A549 treated with AZD9567 at 1 μM for 4 hours (cell line): Measurements from ENCODE around the gene TNNT2. TPM values are rescaled to one million over a fixed set of nuclear protein-coding genes. Genes with fewer than 3 reads are reported as not detected.

ENCODE experiments used
- total RNA-seq: library from RNA; stranded (reverse); fragments of 200-300 nt; extraction: Qiagen RNA extraction; gene quantifications from 5 replicates; pipeline ENCODE4 v1.2.3, GENCODE V29; 2022; ENCODE audit not compliant: insufficient read depth

The TNNT2 gene
- total RNA-seq = 0.08 to 0.17 TPM in 2 of 5 replicates, not detected in the others

DNA sequence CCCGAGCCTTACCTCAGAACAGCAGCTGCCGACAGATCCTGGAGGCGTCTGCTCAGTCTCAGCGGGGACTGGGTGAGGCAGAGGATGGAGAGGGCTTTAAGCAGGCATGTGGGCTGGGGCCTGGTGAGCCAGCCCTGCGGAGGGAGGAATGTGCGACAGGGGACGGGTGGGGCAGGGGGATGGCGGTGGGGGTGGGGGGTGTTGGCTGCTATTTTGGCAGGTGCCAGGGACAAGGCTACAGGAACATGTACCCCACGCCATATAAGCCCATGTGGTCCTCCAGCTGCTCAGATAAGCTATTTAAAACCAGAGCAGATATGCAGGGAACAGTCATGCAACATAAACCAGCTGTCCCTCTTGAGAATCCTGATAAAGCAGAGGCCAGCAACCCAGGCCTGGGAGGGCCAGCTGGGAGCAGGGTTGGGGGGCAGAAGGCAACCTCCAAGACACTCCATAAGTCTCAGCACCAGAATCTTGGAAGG lies at the start of gene TNNT2:
TSS of gene TNNT2 (minus strand) at position 70 of the 482 bp plus-strand sequence. CDS start 4,426 bp downstream, outside the sequence.

DNA sequence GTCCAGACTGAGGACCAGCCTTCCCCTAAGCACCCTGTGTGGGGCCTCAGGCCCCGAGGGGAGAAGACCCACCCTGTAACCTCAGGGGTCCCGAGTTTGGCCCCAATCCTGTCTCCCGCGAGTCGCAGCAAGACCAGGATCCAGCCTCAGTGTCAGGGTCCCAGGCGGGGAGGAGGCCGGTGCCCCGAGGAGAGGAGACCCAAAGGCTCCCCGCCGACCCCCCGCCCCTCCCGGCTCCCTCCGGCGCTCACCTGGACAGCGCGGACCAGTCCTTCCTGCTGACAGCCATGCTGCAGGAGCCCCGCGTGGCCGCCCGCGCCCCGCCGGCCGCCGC lies 21.5 kb upstream of the TNNT2 start, which contains the start of gene LAD1:
TSS of gene LAD1 (minus strand) at position 307 of the 334 bp plus-strand sequence. CDS start at position 289, 18 bp downstream.

Other genes starting within 250 kb of the TNNT2 start
- 82.1 to 90.8 TPM (median 87.0 TPM) in 5 replicates for gene TMEM9, start 223.2 kb downstream of the TNNT2 start, total RNA-seq
- 0.65 to 0.78 TPM (median 0.71 TPM) in 4 of 5 replicates, not detected in the other for gene IGFN1, start 186.9 kb downstream of the TNNT2 start, total RNA-seq
- gene PKP1, start 94.2 kb downstream of the TNNT2 start, total RNA-seq = 0.02 to 0.03 TPM (median 0.02 TPM) in 3 of 5 replicates, not detected in the others
- 0.27 to 0.63 TPM (median 0.42 TPM) in 4 of 5 replicates, not detected in the other for gene LAD1, start 21.6 kb upstream of the TNNT2 start, total RNA-seq
- gene TNNI1, start 44.0 kb upstream of the TNNT2 start, total RNA-seq = not detected in 5 replicates
- 86.1 to 154 TPM (median 136 TPM) in 5 replicates for gene PHLDA3, start 91.5 kb upstream of the TNNT2 start, total RNA-seq
- gene CSRP1, start 129.4 kb upstream of the TNNT2 start, total RNA-seq = 371 to 582 TPM (median 394 TPM) in 5 replicates
- gene NAV1, start 161.4 kb upstream of the TNNT2 start, total RNA-seq = 5.9 to 11.0 TPM (median 7.5 TPM) in 5 replicates